Right lobe of liver (tissue), 6 donors: ENCODE data around the gene KIAA2012. TPM values are rescaled to one million over a fixed set of nuclear protein-coding genes. Genes with fewer than 3 reads are reported as not detected.

Experiments
- ATAC-seq, 4 donors: fragments of 200-7000 bp; cut with Tn5 transposase; one replicate each; pipeline ENCODE4 v1.9.1; 2020; ENCODE audit warnings: mild to moderate bottlenecking in 4 of 4, moderate library complexity in 4 of 4
- DNase-seq, 3 donors: peaks; one replicate each; pipeline ENCODE4 v3.0.0-alpha.2; 2020
- H3K27ac ChIP-seq, 3 donors: fragments of 200-600 bp; one replicate each; pipeline ENCODE4 v1.8.0; 2022
- H3K27me3 ChIP-seq, 2 donors: fragments of 200-600 bp; one replicate each; pipeline ENCODE4 v1.8.0; 2022
- H3K36me3 ChIP-seq, 4 donors: fragments of 200-600 bp; sonication (generic) in 1 of 4; one replicate each; pipeline versions ENCODE4 v1.5.1 to v1.8.0; 2017 to 2022; ENCODE audit warnings: control low read depth in 1 of 4
- H3K4me1 ChIP-seq, 4 donors: fragments of 200-600 bp; sonication (generic) in 1 of 4; one replicate each; pipeline versions ENCODE4 v1.5.1 to v1.8.0; 2017 to 2022; ENCODE audit warnings: control low read depth in 1 of 4
- H3K4me3 ChIP-seq, 3 donors: fragments of 200-600 bp; one replicate each; pipeline ENCODE4 v1.8.0; 2022
- H3K9me3 ChIP-seq, 4 donors: fragments of 200-600 bp; sonication (generic) in 1 of 4; one replicate each; pipeline versions ENCODE4 v1.5.1 to v1.8.0; 2017 to 2022; ENCODE audit warnings: control low read depth in 1 of 4
- CTCF ChIP-seq, 4 donors: fragments of 200-600 bp in 3 of 4; fragments of 450-650 bp in 1 of 4; IDR thresholded peaks; one replicate each; pipeline versions ENCODE4 v1.5.1 to v1.8.0; 2016 to 2022; ENCODE audit warnings: antibody characterized with exemption in 4 of 4, mild to moderate bottlenecking in 2 of 4
- POLR2A ChIP-seq: fragments of 450-650 bp; IDR thresholded peaks from one replicate; pipeline ENCODE4 v1.6.1; 2017; ENCODE audit warnings: antibody characterized with exemption, mild to moderate bottlenecking
- WGBS: methylation state at CpG from one replicate; pipeline ENCODE4 v1.1.6; 2018; ENCODE audit warnings: low coverage, low lambda C conversion rate; ENCODE audit not compliant: insufficient coverage; ENCODE audit errors: missing lambda C conversion rate; 5-methylcytosine and 5-hydroxymethylcytosine counted together
- intact Hi-C, 2 donors: fragments of 100-400 bp; cut with DNase I; formaldehyde crosslinking; loops; one replicate each; pipeline versions ENCODE4 v1.11.2 to v1.14.1; 2022
- total RNA-seq, 6 experiments: library from RNA; depleted of rRNA in 2 of 6; stranded (reverse); fragments of >200 nt in 2 of 6; fragmentation: NEBNext Ultra II Directional in 3 of 6; extraction: Animal tissue kit (Norgen Biotek cat#: 25700) in 3 of 6; gene quantifications; one replicate each; pipeline versions ENCODE4 v1.1.0 to v1.2.4, GENCODE V29; 2016 to 2023
- donor health status: DM: no; HTN: yes; CAD: no.
- donor health status: DM: no; HTN: no; CAD: no.
- donor health status: DM: no; HTN: no; CAD: no.
- donor health status: DM: no; HTN: yes; CAD: no.
- donor health status: DM: no; HTN: yes; CAD: no.

The KIAA2012 gene
- total RNA-seq, 6 experiments from 2014 or later = 0.11 to 0.56 (median 0.43) TPM

- no peak overlapping the region for H3K4me3 ChIP-seq
- intact Hi-C loops = no loop called here
Observed at GRCh38 chr2:202099515-202099914, 26.5 kb downstream of the KIAA2012 start.

GRCh38 chr2:202100176-202100575, 27.1 kb downstream of the KIAA2012 start:
- 69% methylated on average over 4 of the region's 4 CpGs for WGBS

More at GRCh38 chr2:202099515-202099914, 26.5 kb downstream of the KIAA2012 start:
- ATAC-seq = no peak
- H3K27ac ChIP-seq = no peak overlapping the region
- no peaks in the 10 kb centered on the region for H3K27me3 ChIP-seq
- no peak for DNase-seq
- H3K9me3 ChIP-seq = no peaks in the 10 kb centered on the region
- no peaks in the 10 kb centered on the region for H3K4me1 ChIP-seq
- TF ChIP-seq POLR2A = no peak
- TF ChIP-seq CTCF (IDR thresholded peaks at IDR 0.05) = no peak
- no peaks in the 10 kb centered on the region for H3K36me3 ChIP-seq
- 54% methylated on average over 3 of the region's 7 CpGs for WGBS

GRCh38 chr2:202101026-202101579, 28.0 kb downstream of the KIAA2012 start:
- Histone ChIP-seq H3K9me3 (no peaks in the 10 kb centered on the region), H3K27me3 (no peaks in the 10 kb centered on the region), H3K4me3 (no peak overlapping the region), H3K4me1 (no peaks in the 10 kb centered on the region), H3K27ac (no peak overlapping the region), H3K36me3 (no peaks in the 10 kb centered on the region)
- ATAC-seq = no peak
- TF ChIP-seq POLR2A (no peak), CTCF (IDR thresholded peaks at IDR 0.05) (no peak)
- no peak for DNase-seq
- intact Hi-C loops = no loop called here
- WGBS = 76% methylated on average over 3 of the region's 3 CpGs

More at GRCh38 chr2:202100176-202100575, 27.1 kb downstream of the KIAA2012 start:
- TF ChIP-seq CTCF (IDR thresholded peaks at IDR 0.05) (no peak), POLR2A (no peak)
- H3K27ac ChIP-seq = no peak overlapping the region
- ATAC-seq (no peak), DNase-seq (no peak)
- H3K36me3 ChIP-seq = no peaks in the 10 kb centered on the region
- intact Hi-C loops = no loop called here
- H3K27me3 ChIP-seq = no peaks in the 10 kb centered on the region
- H3K9me3 ChIP-seq = no peaks in the 10 kb centered on the region
- H3K4me1 ChIP-seq = no peaks in the 10 kb centered on the region
- no peak overlapping the region for H3K4me3 ChIP-seq

GRCh38 chr2:202102425-202103000, 29.5 kb downstream of the KIAA2012 start:
- intact Hi-C loops = no loop called here
- 37% methylated on average over 3 of the region's 4 CpGs for WGBS
- Histone ChIP-seq H3K9me3 (no peaks in the 10 kb centered on the region), H3K4me3 (no peak overlapping the region), H3K27ac (no peak overlapping the region), H3K36me3 (no peaks in the 10 kb centered on the region), H3K27me3 (no peaks in the 10 kb centered on the region), H3K4me1 (no peaks in the 10 kb centered on the region)
- no peak for TF ChIP-seq CTCF (IDR thresholded peaks at IDR 0.05)
- TF ChIP-seq POLR2A = no peak
- ATAC-seq (no peak), DNase-seq (no peak)
